ENCODE data around the gene PLXNA4.

The PLXNA4 gene

DNA sequence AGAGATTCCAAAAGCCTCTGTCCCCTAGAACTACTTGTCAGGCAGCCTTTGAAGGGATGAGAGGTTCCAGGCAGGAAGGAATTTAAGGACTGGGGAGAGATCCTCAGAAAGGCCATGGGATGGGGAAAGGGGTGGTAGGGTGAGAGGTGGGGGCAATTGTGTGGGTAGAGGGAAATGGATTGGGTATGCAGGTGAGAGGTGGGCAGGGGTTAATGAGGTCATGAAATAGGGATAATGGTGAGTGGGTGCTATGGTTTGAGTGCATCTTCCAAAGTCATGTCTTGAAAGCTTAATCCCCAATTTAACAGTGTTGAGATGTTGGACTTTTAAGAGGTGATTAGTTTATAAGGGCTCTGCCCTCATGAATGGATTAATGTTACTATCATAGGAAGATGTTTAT, 383.5 kb downstream of the PLXNA4 start:
- H3K27me3 ChIP-seq (replicated peaks): no peaks in the 10 kb centered on the region
- TF ChIP-seq, protein P1, sequence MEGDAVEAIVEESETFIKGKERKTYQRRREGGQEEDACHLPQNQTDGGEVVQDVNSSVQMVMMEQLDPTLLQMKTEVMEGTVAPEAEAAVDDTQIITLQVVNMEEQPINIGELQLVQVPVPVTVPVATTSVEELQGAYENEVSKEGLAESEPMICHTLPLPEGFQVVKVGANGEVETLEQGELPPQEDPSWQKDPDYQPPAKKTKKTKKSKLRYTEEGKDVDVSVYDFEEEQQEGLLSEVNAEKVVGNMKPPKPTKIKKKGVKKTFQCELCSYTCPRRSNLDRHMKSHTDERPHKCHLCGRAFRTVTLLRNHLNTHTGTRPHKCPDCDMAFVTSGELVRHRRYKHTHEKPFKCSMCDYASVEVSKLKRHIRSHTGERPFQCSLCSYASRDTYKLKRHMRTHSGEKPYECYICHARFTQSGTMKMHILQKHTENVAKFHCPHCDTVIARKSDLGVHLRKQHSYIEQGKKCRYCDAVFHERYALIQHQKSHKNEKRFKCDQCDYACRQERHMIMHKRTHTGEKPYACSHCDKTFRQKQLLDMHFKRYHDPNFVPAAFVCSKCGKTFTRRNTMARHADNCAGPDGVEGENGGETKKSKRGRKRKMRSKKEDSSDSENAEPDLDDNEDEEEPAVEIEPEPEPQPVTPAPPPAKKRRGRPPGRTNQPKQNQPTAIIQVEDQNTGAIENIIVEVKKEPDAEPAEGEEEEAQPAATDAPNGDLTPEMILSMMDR (IDR thresholded peaks at IDR 0.05; ENCODE audit: low read depth, low read length, missing control alignments): no peak
- DNase-seq: no peak
- H3K36me3 ChIP-seq (replicated peaks): no peaks in the 10 kb centered on the region
- no peak overlapping the region for H3K4me3 ChIP-seq (ENCODE audit: low read depth, low read length)
- in situ Hi-C loops (cut with HindIII; ENCODE audit: low pct_ligation_motif_present, low sequenced_read_pairs): no loop called here
- no peak overlapping the region for H3K27ac ChIP-seq

- in situ Hi-C loops (cut with HindIII; ENCODE audit: low pct_ligation_motif_present, low sequenced_read_pairs): no loop called here
- Histone ChIP-seq H3K27me3 (replicated peaks) (no peaks in the 10 kb centered on the region), H3K4me3 (ENCODE audit: low read depth, low read length) (no peak overlapping the region), H3K36me3 (replicated peaks) (no peaks in the 10 kb centered on the region), H3K27ac (no peak overlapping the region)
- DNase-seq: no peak
- TF ChIP-seq, protein P1 (IDR thresholded peaks at IDR 0.05; ENCODE audit: low read depth, low read length, missing control alignments): no peak
Measured at GRCh38 chr7:132191418-132191817, 384.9 kb downstream of the PLXNA4 start.

DNA sequence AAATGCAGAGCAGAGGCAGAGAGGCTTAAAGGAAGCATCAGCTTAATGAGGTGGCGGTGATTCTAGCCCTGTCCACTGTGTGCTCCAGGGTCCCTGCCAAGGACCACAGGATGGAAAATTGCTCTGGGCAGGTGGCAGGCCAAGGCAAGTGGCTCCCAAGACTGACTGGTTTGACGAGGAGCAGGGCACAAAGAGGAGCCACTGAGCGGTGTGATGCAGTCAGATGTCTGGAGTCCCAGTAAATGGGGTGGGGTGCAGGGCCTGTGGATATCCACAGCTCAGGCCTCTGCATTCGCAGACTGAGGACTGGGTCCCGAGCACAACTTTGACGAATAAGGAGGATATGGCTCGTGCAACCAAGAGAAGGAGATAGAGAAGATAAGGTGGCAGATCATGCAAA, 385.6 kb downstream of the PLXNA4 start:
- no peak for DNase-seq
- H3K27me3 ChIP-seq (replicated peaks): no peaks in the 10 kb centered on the region
- in situ Hi-C loops (cut with HindIII; ENCODE audit: low pct_ligation_motif_present, low sequenced_read_pairs): no loop called here
- TF ChIP-seq, protein P1 (IDR thresholded peaks at IDR 0.05; ENCODE audit: low read depth, low read length, missing control alignments): no peak
- no peak overlapping the region for H3K4me3 ChIP-seq (ENCODE audit: low read depth, low read length)
- H3K36me3 ChIP-seq (replicated peaks): no peaks in the 10 kb centered on the region
- H3K27ac ChIP-seq: no peak overlapping the region

DNA sequence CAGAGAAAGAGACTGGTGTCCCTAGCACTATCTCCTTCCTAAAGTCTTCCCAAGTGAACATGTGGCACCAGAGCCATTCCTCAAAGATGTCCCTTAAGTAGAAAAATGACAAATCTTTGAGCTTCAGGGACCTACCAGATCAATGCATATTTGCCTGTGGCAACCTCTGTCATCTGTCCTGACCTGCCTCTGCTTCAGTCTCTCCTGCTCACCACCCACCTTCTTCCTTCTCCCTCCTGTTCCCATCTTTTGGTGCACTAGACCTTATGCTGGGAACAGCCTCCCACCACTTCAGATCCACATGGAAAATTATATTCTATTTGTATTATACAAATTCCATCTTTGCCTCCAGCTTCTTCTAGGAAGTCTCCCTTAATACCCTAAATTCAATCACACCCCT, 386.4 kb downstream of the PLXNA4 start:
- no peaks in the 10 kb centered on the region for H3K36me3 ChIP-seq (replicated peaks)
- in situ Hi-C loops (cut with HindIII; ENCODE audit: low pct_ligation_motif_present, low sequenced_read_pairs): no loop called here
- no peak for DNase-seq
- no peak overlapping the region for H3K27ac ChIP-seq
- TF ChIP-seq, protein P1 (IDR thresholded peaks at IDR 0.05; ENCODE audit: low read depth, low read length, missing control alignments): no peak
- H3K4me3 ChIP-seq (ENCODE audit: low read depth, low read length): no peak overlapping the region
- H3K27me3 ChIP-seq (replicated peaks): no peaks in the 10 kb centered on the region

GRCh38 chr7:132187869-132188789, 388.1 kb downstream of the PLXNA4 start:
- TF ChIP-seq, protein P1 (IDR thresholded peaks at IDR 0.05; ENCODE audit: low read depth, low read length, missing control alignments): no peak
- no peak for DNase-seq
- Histone ChIP-seq H3K27ac (no peak overlapping the region), H3K27me3 (replicated peaks) (no peaks in the 10 kb centered on the region), H3K4me3 (ENCODE audit: low read depth, low read length) (no peak overlapping the region), H3K36me3 (replicated peaks) (no peaks in the 10 kb centered on the region)
- in situ Hi-C loops (cut with HindIII; ENCODE audit: low pct_ligation_motif_present, low sequenced_read_pairs): no loop called here

All from brain microvascular endothelial cell (primary cell).